ENCODE data around the gene GLDC.

The GLDC gene

GRCh38 chr9:6644346-6645104 is 1.0 kb downstream of the GLDC start:
- TF ChIP-seq CTCF (conservative IDR thresholded peaks at IDR 0.05; ENCODE audit: low read length) = no peak
- DNase-seq (ENCODE audit: low read depth) = no peak
- no peak overlapping the region for H3K4me3 ChIP-seq (ENCODE audit: low read length)

- no peak for DNase-seq (ENCODE audit: low read depth)
- TF ChIP-seq CTCF (conservative IDR thresholded peaks at IDR 0.05; ENCODE audit: low read length) = no peak
- H3K4me3 ChIP-seq (ENCODE audit: low read length) = no peak overlapping the region
These were observed 3.6 kb downstream of the GLDC start for GRCh38 chr9:6641961-6642360.

GRCh38 chr9:6641561-6641960 is 4.0 kb downstream of the GLDC start:
- no peak for DNase-seq (ENCODE audit: low read depth)
- no peak for TF ChIP-seq CTCF (conservative IDR thresholded peaks at IDR 0.05; ENCODE audit: low read length)
- H3K4me3 ChIP-seq (ENCODE audit: low read length) = no peak overlapping the region

- H3K4me3 ChIP-seq (ENCODE audit: low read length) = no peak overlapping the region
- DNase-seq (ENCODE audit: low read depth) = no peak
These were observed 4.5 kb downstream of the GLDC start for GRCh38 chr9:6641056-6641455.

GRCh38 chr9:6640268-6641051 is 5.1 kb downstream of the GLDC start:
- DNase-seq (ENCODE audit: low read depth) = no peak
- no peak overlapping the region for H3K4me3 ChIP-seq (ENCODE audit: low read length)
- no peak for TF ChIP-seq CTCF (conservative IDR thresholded peaks at IDR 0.05; ENCODE audit: low read length)

More at GRCh38 chr9:6641056-6641455, 4.5 kb downstream of the GLDC start:
- no peak for TF ChIP-seq CTCF (conservative IDR thresholded peaks at IDR 0.05; ENCODE audit: low read length)

- no peak for TF ChIP-seq CTCF (conservative IDR thresholded peaks at IDR 0.05; ENCODE audit: low read length)
- DNase-seq (ENCODE audit: low read depth) = no peak
These were observed 5.9 kb downstream of the GLDC start for GRCh38 chr9:6639622-6640021.

GRCh38 chr9:6634444-6634843 is 11.1 kb downstream of the GLDC start:
- no peak overlapping the region for H3K4me3 ChIP-seq (ENCODE audit: low read length)
- no peak for TF ChIP-seq CTCF (conservative IDR thresholded peaks at IDR 0.05; ENCODE audit: low read length)
- DNase-seq (ENCODE audit: low read depth) = no peak

More at GRCh38 chr9:6639622-6640021, 5.9 kb downstream of the GLDC start:
- H3K4me3 ChIP-seq (ENCODE audit: low read length) = no peak overlapping the region
